ENCODE results near the gene STN1.
A peak's percentile ranks its signal among the peaks of the same experiment; 100 is the strongest.

- TF ChIP-seq, protein P1, sequence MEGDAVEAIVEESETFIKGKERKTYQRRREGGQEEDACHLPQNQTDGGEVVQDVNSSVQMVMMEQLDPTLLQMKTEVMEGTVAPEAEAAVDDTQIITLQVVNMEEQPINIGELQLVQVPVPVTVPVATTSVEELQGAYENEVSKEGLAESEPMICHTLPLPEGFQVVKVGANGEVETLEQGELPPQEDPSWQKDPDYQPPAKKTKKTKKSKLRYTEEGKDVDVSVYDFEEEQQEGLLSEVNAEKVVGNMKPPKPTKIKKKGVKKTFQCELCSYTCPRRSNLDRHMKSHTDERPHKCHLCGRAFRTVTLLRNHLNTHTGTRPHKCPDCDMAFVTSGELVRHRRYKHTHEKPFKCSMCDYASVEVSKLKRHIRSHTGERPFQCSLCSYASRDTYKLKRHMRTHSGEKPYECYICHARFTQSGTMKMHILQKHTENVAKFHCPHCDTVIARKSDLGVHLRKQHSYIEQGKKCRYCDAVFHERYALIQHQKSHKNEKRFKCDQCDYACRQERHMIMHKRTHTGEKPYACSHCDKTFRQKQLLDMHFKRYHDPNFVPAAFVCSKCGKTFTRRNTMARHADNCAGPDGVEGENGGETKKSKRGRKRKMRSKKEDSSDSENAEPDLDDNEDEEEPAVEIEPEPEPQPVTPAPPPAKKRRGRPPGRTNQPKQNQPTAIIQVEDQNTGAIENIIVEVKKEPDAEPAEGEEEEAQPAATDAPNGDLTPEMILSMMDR (IDR thresholded peaks at IDR 0.05) = no peak
- peak in 1 of 3 donors; percentile 9 for TF ChIP-seq POLR2A (IDR thresholded peaks at IDR 0.05)
These were observed 82.6 kb downstream of the STN1 start for GRCh38 chr10:103835096-103836050.
